ENCODE data around the gene OR5M10. TPM values are rescaled to one million over a fixed set of nuclear protein-coding genes. Genes with fewer than 3 reads are reported as not detected.
"Not testable (repeated sequence)": the region's sequence is repeated elsewhere in the genome, so short reads cannot be mapped to it uniquely, and the experiment has no call there.

Gene OR5M10
- total RNA-seq (not detected in 2 replicates), polyA plus RNA-seq (not detected in 2 replicates)

GRCh38 chr11:56577621-56578020, at the start of gene OR5M10:
Gene OR5M10 (minus strand): TSS chr11:56577721. CDS start chr11:56577721, 0 bp downstream.
- no peak for DNase-seq (ENCODE audit: low read depth in 1 of 2, low spot score in 1 of 2)
- Histone ChIP-seq H3K36me3 (no peaks in the 10 kb centered on the region), H3K4me3 (no peak within 1 kb of the TSS), H3K27me3 (no peaks in the 10 kb centered on the region), H3K27ac (no peak within 1 kb of the TSS), H3K4me1 (ENCODE audit: low read depth) (no peaks in the 10 kb centered on the region), H3K9me3 (ENCODE audit: low read depth) (no peaks in the 10 kb centered on the region)
- TF ChIP-seq, protein P1, sequence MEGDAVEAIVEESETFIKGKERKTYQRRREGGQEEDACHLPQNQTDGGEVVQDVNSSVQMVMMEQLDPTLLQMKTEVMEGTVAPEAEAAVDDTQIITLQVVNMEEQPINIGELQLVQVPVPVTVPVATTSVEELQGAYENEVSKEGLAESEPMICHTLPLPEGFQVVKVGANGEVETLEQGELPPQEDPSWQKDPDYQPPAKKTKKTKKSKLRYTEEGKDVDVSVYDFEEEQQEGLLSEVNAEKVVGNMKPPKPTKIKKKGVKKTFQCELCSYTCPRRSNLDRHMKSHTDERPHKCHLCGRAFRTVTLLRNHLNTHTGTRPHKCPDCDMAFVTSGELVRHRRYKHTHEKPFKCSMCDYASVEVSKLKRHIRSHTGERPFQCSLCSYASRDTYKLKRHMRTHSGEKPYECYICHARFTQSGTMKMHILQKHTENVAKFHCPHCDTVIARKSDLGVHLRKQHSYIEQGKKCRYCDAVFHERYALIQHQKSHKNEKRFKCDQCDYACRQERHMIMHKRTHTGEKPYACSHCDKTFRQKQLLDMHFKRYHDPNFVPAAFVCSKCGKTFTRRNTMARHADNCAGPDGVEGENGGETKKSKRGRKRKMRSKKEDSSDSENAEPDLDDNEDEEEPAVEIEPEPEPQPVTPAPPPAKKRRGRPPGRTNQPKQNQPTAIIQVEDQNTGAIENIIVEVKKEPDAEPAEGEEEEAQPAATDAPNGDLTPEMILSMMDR (IDR thresholded peaks at IDR 0.05; ENCODE audit: low read depth, low read length): no peak

GRCh38 chr11:56625946-56626345, 48.4 kb upstream of the OR5M10 start:
- no peak for DNase-seq (ENCODE audit: low read depth in 1 of 2, low spot score in 1 of 2)
- TF ChIP-seq, protein P1 (IDR thresholded peaks at IDR 0.05; ENCODE audit: low read depth, low read length): no peak
- H3K4me3 ChIP-seq: no peak overlapping the region
- no peak overlapping the region for H3K27ac ChIP-seq
- H3K4me1 ChIP-seq (ENCODE audit: low read depth): no peaks in the 10 kb centered on the region
- H3K27me3 ChIP-seq: no peaks in the 10 kb centered on the region
- no peaks in the 10 kb centered on the region for H3K36me3 ChIP-seq
- H3K9me3 ChIP-seq (ENCODE audit: low read depth): no peaks in the 10 kb centered on the region

GRCh38 chr11:56624661-56625110, 47.2 kb upstream of the OR5M10 start:
- TF ChIP-seq, protein P1 (IDR thresholded peaks at IDR 0.05; ENCODE audit: low read depth, low read length): peak; percentile 29
- Histone ChIP-seq H3K27me3 (no peaks in the 10 kb centered on the region), H3K27ac (no peak overlapping the region), H3K4me1 (ENCODE audit: low read depth) (no peaks in the 10 kb centered on the region), H3K4me3 (no peak overlapping the region), H3K36me3 (no peaks in the 10 kb centered on the region), H3K9me3 (ENCODE audit: low read depth) (no peaks in the 10 kb centered on the region)
- DNase-seq (ENCODE audit: low read depth in 1 of 2, low spot score in 1 of 2): peak; percentile 55 to 61

DNA sequence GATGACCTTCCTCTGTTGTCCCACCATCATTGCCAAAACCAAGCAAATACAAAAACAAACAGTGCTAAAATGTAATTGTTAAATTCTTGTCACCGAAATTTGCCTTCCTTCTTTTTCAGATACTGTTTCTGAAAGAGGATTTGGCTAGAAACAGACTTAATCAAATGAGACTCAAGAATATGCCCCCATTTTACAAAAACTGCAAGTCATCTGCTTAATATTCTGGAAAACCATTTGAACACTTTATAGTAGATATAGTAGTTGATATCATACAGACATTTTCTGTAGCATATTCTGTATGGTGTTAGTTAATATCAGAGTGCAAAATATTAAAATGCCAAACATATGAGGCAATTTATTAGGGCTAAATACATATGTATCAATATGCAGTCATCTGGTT, 33.7 kb upstream of the OR5M10 start:
- no peaks in the 10 kb centered on the region for H3K27me3 ChIP-seq
- TF ChIP-seq, protein P1 (IDR thresholded peaks at IDR 0.05; ENCODE audit: low read depth, low read length): no peak
- no peak overlapping the region for H3K27ac ChIP-seq
- H3K36me3 ChIP-seq: no peaks in the 10 kb centered on the region
- H3K9me3 ChIP-seq (ENCODE audit: low read depth): no peaks in the 10 kb centered on the region
- H3K4me3 ChIP-seq: no peak overlapping the region
- H3K4me1 ChIP-seq (ENCODE audit: low read depth): no peaks in the 10 kb centered on the region
- no peak for DNase-seq (ENCODE audit: low read depth in 1 of 2, low spot score in 1 of 2)

DNA sequence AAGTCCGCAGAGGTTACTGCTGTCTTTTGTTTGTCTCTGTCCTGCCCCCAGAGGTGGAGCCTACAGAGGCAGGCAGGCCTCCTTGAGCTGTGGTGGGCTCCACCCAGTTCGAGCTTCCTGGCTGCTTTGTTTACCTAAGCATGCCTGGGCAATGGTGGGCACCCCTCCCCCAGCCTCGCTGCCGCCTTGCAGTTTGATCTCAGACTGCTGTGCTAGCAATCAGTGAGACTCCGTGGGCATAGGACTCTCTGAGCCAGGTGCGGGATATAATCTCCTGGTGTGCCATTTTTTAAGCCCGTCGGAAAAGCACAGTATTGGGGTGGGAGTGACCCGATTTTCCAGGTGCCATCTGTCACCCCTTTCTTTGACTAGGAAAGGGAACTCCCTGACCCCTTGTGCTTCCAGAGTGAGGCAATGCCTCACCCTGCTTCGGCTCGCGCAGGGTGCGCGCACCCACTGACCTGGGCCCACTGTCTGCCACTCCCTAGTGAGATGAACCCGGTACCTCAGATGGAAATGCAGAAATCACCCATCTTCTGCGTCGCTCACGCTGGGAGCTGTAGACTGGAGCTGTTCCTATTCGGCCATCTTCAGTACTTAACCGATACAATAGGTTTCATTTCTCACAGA, 14.7 kb upstream of the OR5M10 start:
- H3K27ac ChIP-seq; H3K4me1 ChIP-seq (ENCODE audit: low read depth); DNase-seq (ENCODE audit: low read depth in 1 of 2, low spot score in 1 of 2); H3K9me3 ChIP-seq (ENCODE audit: low read depth); H3K27me3 ChIP-seq; H3K36me3 ChIP-seq; H3K4me3 ChIP-seq: not testable (repeated sequence)

DNA sequence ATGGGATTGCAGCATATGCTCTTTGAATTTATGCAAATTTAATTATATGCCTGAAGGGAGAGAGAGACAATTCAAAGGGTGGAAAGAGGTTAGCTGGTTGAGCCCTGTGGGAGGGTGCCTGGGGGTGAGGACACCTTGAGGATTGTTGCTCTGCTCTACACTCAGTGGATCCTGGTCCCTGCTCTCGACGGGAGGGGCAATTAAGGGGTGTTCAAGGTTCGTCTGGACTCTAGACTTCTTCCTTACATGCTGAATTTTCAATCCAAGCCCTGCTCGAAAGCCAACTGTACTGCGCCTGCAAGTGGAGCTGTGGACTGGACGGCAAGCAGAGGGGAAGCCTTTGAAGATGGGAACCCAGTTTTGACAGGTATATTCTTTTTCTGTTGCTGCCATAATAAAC, 18.9 kb downstream of the OR5M10 start:
- Histone ChIP-seq H3K4me1 (ENCODE audit: low read depth) (no peaks in the 10 kb centered on the region), H3K27me3 (no peaks in the 10 kb centered on the region), H3K36me3 (no peaks in the 10 kb centered on the region), H3K9me3 (ENCODE audit: low read depth) (no peaks in the 10 kb centered on the region), H3K4me3 (no peak overlapping the region), H3K27ac (no peak overlapping the region)
- DNase-seq (ENCODE audit: low read depth in 1 of 2, low spot score in 1 of 2): no peak
- TF ChIP-seq, protein P1 (IDR thresholded peaks at IDR 0.05; ENCODE audit: low read depth, low read length): no peak

- H3K36me3 ChIP-seq; H3K27me3 ChIP-seq; DNase-seq (ENCODE audit: low read depth in 1 of 2, low spot score in 1 of 2); H3K9me3 ChIP-seq (ENCODE audit: low read depth); H3K4me3 ChIP-seq; H3K4me1 ChIP-seq (ENCODE audit: low read depth); H3K27ac ChIP-seq: not testable (repeated sequence)
These were observed 22.8 kb downstream of the OR5M10 start for GRCh38 chr11:56554691-56555090.
